Thyroid gland (tissue), 4 donors: ENCODE measurements around the gene MRPL14. TPM values are rescaled to one million over a fixed set of nuclear protein-coding genes. Genes with fewer than 3 reads are reported as not detected.
"Not testable (repeated sequence)": the region's sequence is repeated elsewhere in the genome, so short reads cannot be mapped to it uniquely, and the experiment has no call there.

Experiments
- DNase-seq, 2 donors: peaks; one replicate each; pipeline ENCODE4 v3.0.0-alpha.2; 2019
- H3K27ac ChIP-seq, 3 donors: fragments of 200-600 bp; sonication (generic); 1 replicate in 2 of 3; 2 replicates in 1 of 3; pipeline ENCODE4 v1.5.1; 2016 to 2019; ENCODE audit warnings: mild to moderate bottlenecking in 1 of 3, moderate library complexity in 1 of 3
- H3K27me3 ChIP-seq: fragments of 200-600 bp; sonication (generic); one replicate; pipeline ENCODE4 v1.5.1; 2019
- H3K36me3 ChIP-seq, 2 donors: fragments of 200-600 bp; sonication (generic); one replicate each; pipeline ENCODE4 v1.5.1; 2016 to 2019
- H3K4me1 ChIP-seq, 2 donors: fragments of 200-600 bp; sonication (generic); one replicate each; pipeline ENCODE4 v1.5.1; 2017 to 2019
- H3K4me3 ChIP-seq, 3 donors: fragments of 200-600 bp; sonication (generic); replicated peaks in 1 of 3; 1 replicate in 2 of 3; 2 replicates in 1 of 3; pipeline ENCODE4 v1.5.1; 2016; ENCODE audit warnings: mild to moderate bottlenecking in 1 of 3
- H3K9me3 ChIP-seq: fragments of 200-600 bp; sonication (generic); one replicate; pipeline ENCODE4 v1.5.1; 2017
- CTCF ChIP-seq, 6 experiments: fragments of 200-600 bp in 3 of 6; fragments of 450-650 bp in 3 of 6; sonication (generic) in 3 of 6; IDR thresholded peaks; one replicate each; pipeline ENCODE4 v1.5.1; 2016 to 2019; ENCODE audit warnings: antibody characterized with exemption in 6 of 6, mild to moderate bottlenecking in 2 of 6, inconsistent platforms in 1 of 6, moderate library complexity in 1 of 6
- POLR2A ChIP-seq, 2 donors: fragments of 450-650 bp; IDR thresholded peaks; one replicate each; pipeline ENCODE4 v1.6.1; 2017; ENCODE audit warnings: antibody characterized with exemption in 2 of 2, mild to moderate bottlenecking in 2 of 2, moderate library complexity in 1 of 2
- WGBS, 2 donors: methylation state at CpG; one replicate each; pipeline ENCODE4 v1.1.5; 2017; 5-methylcytosine and 5-hydroxymethylcytosine counted together
- intact Hi-C: fragments of 100-400 bp; cut with DNase I; formaldehyde crosslinking; loops from one replicate; pipeline ENCODE4 v1.15.1; 2023
- total RNA-seq, 4 donors: library from RNA; depleted of rRNA; stranded (reverse); fragments of >200 nt; gene quantifications; one replicate each; pipeline ENCODE4 v1.2.3, GENCODE V29; 2016

Gene MRPL14
- total RNA-seq, 4 donors from 2014 or later = 26.5 to 80.5 (median 31.1) TPM

DNA sequence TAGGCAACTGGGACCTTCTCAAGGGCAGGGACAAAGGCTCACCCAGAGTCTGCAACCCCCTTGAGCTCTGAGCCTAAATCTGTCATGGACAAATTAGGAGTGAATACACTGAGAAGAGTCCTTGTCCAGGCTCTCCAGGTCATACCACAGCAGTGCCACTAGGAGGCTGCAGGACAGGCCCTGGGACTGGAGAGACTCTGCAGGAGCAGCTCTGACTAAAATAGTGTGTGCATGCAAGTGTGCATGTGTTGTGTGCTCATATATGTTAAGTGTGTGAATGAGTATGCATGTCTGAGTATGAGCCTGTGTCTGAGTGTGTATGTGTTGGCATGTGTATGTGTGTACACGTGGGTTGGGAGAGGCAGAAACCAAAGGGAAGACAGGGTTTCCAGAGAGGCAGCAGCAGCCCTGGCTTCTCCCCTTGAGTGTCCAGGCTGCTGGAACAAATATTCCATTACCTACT, 27.1 kb downstream of the MRPL14 start:
- Histone ChIP-seq H3K4me1 (peaks cover 0 to 5% of the 10 kb centered on the region in 2 donors), H3K27ac (no peak overlapping the region), H3K4me3 (no peak overlapping the region), H3K9me3 (no peaks in the 10 kb centered on the region), H3K36me3 (no peaks in the 10 kb centered on the region), H3K27me3 (no peaks in the 10 kb centered on the region)
- peak; percentile 30 to 31 for DNase-seq
- 36 to 41% methylated on average over 1 of the region's 1 CpG for WGBS, 2 donors
- no peak for TF ChIP-seq POLR2A (IDR thresholded peaks at IDR 0.05)
- TF ChIP-seq CTCF (IDR thresholded peaks at IDR 0.05) = peak in 5 of 6 experiments; percentile 10 to 56 (median 39)
- intact Hi-C loops = loop anchor here (5.0 kb wide), 1 partner anchor 37 kb away; no protein-coding TSS in a partner anchor

DNA sequence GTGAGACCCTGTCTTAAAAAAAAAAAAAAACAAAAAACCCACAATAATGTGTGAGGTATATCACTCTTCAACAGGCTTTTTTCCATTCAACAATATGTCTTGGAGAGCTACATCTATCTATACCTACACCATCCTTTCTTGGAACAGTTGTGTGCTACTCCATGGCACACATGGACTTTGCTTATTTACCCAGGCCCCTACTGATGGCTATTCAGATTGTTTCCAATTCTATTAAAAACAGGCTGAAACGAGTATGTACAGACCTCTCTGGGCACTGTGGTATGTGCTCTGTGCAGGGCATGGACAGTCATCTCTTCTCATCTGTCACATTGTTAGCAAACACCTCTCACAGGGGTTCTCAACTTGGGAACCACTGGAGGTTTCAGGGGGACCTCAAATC, 28.1 kb downstream of the MRPL14 start:
- 31 to 39% methylated on average over 1 of the region's 1 CpG for WGBS, 2 donors
- no peak for DNase-seq
- intact Hi-C loops = loop anchor here (5.0 to 10.0 kb wide), 2 partner anchors 136 to 238 kb away; no protein-coding TSS in a partner anchor

DNA sequence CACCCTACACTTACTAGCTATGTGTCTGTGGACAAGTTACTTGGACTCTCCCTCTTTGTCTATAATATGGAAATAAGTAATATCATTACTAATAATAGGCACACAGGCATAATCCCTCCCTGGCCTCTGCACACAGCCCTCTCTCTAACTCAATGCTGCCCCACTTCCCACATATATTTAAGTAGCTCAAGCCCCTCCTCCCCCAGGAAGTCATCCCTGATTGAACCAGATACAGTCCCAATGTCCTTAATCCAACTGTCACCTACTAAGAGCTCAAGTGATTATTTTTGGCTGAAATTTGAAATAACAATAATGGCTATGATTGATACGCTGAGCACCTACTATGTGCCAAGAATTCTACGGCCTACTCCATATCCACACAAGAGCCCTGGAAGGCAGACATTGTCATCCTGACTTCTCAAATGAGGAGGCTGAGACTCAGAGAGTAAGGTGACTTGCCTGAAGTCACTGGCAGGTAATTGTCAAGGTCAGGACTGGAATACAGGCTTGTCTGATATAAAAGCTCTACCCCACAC, 29.4 kb downstream of the MRPL14 start:
- H3K4me3 ChIP-seq = no peak overlapping the region
- DNase-seq = no peak
- no peak overlapping the region for H3K27ac ChIP-seq
- TF ChIP-seq CTCF (IDR thresholded peaks at IDR 0.05) (no peak), POLR2A (IDR thresholded peaks at IDR 0.05) (no peak)
- no peaks in the 10 kb centered on the region for H3K4me1 ChIP-seq
- H3K9me3 ChIP-seq = no peaks in the 10 kb centered on the region
- intact Hi-C loops = loop anchor here (2.0 to 10.0 kb wide), 3 partner anchors 57 to 239 kb away; no protein-coding TSS in a partner anchor
- H3K27me3 ChIP-seq = no peaks in the 10 kb centered on the region
- 93 to 97% methylated on average over 2 of the region's 2 CpGs for WGBS, 2 donors
- H3K36me3 ChIP-seq = no peaks in the 10 kb centered on the region

More for the DNA sequence above, 28.1 kb downstream of the MRPL14 start:
- TF ChIP-seq POLR2A (IDR thresholded peaks at IDR 0.05) (no peak), CTCF (IDR thresholded peaks at IDR 0.05) (no peak)
- Histone ChIP-seq H3K4me1 (peaks cover 0 to under 1% of the 10 kb centered on the region in 2 donors), H3K4me3 (no peak overlapping the region), H3K27me3 (no peaks in the 10 kb centered on the region), H3K36me3 (no peaks in the 10 kb centered on the region), H3K27ac (no peak overlapping the region), H3K9me3 (no peaks in the 10 kb centered on the region)

GRCh38 chr6:44096612-44097011, 30.6 kb downstream of the MRPL14 start:
- Histone ChIP-seq H3K9me3 (no peaks in the 10 kb centered on the region), H3K27ac (no peak overlapping the region), H3K27me3 (no peaks in the 10 kb centered on the region), H3K4me1 (no peaks in the 10 kb centered on the region), H3K36me3 (no peaks in the 10 kb centered on the region), H3K4me3 (no peak overlapping the region)
- peak; percentile 76 to 82 for DNase-seq
- TF ChIP-seq CTCF (IDR thresholded peaks at IDR 0.05) (peak; percentile 46 to 88 (median 80)), POLR2A (IDR thresholded peaks at IDR 0.05) (no peak)
- 47 to 48% methylated on average over 3 of the region's 3 CpGs for WGBS, 2 donors
- intact Hi-C loops = loop anchor here (2.0 to 10.0 kb wide), 3 partner anchors 58 to 241 kb away; no protein-coding TSS in a partner anchor

- H3K9me3 ChIP-seq, H3K4me3 ChIP-seq, H3K4me1 ChIP-seq, H3K36me3 ChIP-seq, H3K27ac ChIP-seq, H3K27me3 ChIP-seq, DNase-seq: not testable (repeated sequence)
- 94 to 96% methylated on average over 6 of the region's 6 CpGs for WGBS, 2 donors
- intact Hi-C loops = loop anchor here (5.0 to 10.0 kb wide), 2 partner anchors 140 to 242 kb away; no protein-coding TSS in a partner anchor
These were observed 32.0 kb downstream of the MRPL14 start for GRCh38 chr6:44095243-44095623.
